HG02763 (cell line): ENCODE results near the gene IQCE.

Experiments used
- ATAC-seq: cut with Tn5 transposase; IDR thresholded peaks from one replicate; pipeline ENCODE4 v1.9.1; 2021; ENCODE audit warnings: mild to moderate bottlenecking, moderate library complexity; ENCODE audit not compliant: unreplicated experiment

Gene IQCE, protein sequence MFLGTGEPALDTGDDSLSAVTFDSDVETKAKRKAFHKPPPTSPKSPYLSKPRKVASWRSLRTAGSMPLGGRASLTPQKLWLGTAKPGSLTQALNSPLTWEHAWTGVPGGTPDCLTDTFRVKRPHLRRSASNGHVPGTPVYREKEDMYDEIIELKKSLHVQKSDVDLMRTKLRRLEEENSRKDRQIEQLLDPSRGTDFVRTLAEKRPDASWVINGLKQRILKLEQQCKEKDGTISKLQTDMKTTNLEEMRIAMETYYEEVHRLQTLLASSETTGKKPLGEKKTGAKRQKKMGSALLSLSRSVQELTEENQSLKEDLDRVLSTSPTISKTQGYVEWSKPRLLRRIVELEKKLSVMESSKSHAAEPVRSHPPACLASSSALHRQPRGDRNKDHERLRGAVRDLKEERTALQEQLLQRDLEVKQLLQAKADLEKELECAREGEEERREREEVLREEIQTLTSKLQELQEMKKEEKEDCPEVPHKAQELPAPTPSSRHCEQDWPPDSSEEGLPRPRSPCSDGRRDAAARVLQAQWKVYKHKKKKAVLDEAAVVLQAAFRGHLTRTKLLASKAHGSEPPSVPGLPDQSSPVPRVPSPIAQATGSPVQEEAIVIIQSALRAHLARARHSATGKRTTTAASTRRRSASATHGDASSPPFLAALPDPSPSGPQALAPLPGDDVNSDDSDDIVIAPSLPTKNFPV

DNA sequence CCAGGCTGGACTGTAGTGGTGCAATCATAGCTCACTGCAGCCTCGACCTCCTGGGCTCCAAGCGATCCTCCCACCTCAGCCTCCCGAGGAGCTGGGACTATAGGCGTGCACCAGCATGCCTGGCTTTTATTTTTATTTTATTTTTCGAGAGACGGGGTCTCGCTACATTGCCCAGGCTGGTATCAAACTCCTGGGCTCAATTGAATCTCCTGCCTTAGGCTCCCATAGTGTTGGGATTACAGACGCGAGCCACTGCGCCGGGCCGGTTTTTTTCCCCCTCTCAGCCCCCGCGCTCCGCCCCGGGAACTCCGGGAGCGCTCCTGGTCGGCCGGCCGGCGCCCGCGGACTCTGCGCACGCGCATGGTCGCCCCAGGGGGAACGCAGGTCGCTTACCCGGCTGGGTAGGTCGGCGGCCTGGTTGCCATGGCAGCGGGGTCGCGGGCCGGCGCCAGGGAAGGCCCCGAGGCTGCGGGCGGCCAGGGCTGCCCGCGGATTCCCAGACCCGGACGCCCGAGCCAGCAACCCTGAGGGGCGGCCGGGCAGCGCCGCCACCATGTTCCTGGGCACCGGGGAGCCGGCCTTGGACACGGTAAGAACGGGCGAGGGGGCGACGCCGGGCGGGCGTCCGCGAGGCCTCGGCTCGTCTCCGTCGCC lies at the start of gene IQCE:
TSS of gene IQCE (plus strand) at position 351 of the 654 bp plus-strand sequence. CDS start at position 554, 203 bp downstream.
- ATAC-seq = peak; percentile 54

DNA sequence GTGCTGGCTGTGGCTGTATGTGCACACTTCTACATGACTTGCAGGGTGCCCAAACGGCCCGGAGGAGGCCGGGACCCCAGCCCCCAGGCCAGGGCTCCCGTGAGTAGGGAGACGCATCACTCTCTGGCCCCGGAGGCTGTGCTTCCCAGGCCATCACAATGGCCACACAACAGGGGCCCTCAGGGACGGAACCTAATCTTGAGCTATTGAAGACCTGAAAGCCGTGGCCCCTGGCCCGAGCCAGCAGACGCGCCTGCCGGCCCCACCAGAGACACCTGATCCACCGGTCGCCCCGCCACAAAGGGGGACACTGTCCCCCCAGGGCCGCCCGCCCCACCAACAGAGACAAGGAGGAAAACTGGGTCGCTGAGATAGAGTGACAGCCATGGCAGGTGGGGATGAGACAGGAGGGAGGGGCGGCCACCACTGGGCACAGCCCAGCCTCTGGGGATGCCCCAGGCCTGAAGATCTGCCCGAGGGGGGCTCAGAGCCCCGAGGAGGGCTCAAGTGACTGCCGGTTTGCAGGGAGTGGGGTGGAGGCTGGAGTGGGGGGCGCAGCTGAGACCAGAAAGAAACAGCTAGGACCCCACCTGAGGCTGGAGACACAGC lies 49.4 kb upstream of the IQCE start:
- ATAC-seq = no peak

DNA sequence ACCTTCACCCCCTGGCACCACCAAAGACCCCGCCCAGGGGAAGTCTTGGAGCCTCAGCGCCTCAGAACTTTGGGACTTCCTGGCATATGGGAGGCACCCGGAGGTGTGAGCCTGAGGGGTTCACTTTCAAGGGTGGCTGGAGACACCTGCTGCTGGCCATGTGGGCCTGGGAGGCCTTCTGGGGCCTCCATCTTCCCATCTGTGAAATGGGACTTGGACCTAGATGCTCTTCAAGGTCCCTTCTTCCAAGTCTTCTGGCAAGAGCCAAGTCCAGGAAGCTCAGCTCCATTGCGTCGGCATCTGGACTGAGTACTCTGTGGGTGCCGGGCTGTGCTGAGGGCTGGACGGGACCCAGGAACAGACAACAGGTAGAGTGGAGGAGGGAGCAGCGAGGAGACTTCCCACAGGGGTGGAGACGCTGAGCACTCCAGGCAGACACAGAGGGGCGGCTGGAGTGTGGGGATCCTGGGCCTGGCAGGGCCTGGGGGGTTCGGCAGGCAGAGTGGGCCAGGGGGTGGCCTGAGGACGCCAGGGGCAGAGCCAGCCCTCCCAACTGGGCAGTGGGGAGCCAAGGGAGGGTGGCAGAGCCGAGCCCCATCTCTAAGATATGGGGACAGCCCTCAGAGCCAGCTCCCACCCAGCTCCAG lies 48.5 kb upstream of the IQCE start:
- no peak for ATAC-seq

DNA sequence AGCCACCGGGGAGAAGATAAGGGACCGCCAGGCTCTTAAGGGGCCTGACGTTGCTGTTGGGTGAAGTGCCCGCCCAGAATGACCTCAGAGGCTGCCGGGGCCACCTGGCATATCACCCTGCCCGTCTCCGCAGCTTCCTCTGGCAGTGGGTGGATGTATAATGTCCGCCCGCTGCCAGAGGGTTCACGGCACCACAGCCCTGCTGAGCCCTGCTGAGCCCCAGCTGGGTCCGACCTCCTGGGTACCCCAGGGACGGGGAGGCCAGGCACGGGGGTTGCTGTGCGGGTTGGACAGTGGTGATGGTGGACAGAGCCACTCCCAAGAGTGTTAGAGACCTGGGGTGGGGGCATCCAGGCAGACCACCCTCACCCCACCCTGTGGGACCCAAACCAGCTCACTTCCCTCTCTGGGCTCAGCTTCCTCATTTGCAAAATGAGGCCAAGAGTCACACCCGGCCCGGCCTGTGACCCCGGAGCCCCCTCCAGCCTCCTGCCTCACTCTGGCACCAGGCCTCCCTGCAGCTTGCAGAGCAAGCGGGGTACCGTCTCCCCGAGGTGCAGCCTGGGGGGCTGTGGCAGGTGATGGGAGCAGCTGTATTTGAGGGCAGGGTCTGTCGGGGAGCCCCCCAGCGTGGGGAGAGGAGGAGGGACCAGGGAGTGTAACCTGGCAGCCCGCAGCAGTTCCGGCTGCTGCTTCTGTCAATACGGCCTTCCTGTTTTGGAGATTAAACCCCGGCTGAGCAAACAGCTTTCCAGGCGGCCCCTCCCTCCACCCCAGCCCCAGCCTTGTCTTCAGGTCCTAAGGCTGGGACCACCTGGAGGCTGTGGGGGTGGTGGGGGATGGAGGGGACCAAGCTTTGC lies 47.6 kb upstream of the IQCE start:
- ATAC-seq = no peak

DNA sequence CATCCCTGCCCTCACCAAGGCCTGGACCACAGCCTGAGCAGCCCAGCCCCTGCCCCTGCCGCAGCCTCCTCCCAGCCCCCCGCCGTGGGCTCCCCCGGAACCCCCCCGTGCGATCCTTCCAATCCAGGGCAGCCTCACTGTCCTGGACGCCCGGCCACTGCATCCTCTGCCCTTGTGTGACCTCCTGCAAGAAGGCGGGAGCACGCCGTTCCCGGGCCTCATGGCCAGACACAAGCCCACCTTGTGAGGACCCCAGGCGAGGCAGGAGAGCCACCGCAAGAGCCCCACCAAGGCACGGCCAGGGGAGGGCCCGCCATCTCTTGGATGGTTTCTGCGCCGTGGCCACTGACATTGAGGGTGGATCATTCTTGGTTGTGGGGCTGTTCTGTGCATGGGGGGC lies 47.0 kb upstream of the IQCE start:
- ATAC-seq = no peak

DNA sequence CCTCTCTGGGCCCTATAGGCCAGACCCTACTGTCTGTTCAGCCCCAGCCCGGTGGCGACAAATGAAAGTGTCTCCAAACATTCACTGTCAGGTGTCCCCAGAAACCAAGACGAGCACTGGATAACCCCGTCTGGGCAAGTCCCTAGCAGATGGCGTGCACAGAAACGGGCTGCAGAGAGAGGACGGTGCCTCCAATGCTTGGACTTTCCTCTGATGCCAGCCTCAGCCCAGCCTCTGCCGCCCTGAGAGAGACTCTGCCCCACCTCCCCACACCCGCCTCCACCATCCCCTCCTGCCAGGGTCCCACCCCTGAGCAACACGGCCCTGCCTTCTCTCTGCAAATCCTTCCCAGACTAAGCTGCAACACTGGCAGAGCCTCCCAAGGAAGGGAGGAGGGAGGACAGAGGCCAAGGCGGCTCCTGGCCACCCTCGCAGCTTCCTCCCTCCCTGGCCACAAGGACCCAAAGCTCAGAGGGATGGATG lies 46.6 kb upstream of the IQCE start:
- no peak for ATAC-seq

DNA sequence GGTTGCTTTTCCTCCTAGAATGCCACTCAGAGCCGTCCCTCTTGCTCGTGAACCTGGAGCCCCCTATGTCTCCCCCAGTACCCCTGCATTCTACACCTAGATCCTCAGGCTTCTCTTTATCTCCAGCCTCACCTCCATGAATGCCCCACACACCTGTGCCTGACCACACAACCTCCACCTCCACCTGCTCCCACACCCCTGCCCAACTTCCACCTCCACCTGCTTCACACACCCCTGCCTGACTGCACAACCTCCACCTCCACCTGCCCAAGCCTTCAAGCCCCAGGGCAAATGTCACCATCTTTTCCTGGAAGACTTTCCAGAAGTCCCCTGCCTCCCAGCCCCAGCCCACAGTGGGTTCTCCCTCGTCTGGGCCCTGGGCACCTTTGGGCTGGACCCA lies 46.1 kb upstream of the IQCE start:
- ATAC-seq = no peak

DNA sequence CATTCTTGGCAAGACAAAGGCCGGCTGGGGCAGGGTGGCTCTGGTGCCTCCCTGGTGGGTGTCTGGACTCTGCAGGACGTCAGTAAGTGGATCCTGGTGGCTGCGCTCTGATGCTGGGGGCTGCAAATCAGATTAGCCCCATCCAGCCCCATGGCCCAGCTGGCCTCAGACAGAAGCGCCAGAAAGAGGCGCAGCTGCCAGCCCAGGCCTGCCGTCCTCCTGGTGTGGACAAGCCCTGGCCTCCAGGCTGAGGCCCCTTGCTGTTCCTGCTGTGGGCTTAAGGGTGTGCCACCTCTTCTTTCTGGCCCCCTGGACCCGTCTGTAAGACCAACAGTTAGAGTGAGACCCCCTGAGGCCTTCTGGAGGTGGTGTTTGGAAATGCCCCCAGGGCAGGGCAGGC lies 45.1 kb upstream of the IQCE start:
- ATAC-seq = no peak

DNA sequence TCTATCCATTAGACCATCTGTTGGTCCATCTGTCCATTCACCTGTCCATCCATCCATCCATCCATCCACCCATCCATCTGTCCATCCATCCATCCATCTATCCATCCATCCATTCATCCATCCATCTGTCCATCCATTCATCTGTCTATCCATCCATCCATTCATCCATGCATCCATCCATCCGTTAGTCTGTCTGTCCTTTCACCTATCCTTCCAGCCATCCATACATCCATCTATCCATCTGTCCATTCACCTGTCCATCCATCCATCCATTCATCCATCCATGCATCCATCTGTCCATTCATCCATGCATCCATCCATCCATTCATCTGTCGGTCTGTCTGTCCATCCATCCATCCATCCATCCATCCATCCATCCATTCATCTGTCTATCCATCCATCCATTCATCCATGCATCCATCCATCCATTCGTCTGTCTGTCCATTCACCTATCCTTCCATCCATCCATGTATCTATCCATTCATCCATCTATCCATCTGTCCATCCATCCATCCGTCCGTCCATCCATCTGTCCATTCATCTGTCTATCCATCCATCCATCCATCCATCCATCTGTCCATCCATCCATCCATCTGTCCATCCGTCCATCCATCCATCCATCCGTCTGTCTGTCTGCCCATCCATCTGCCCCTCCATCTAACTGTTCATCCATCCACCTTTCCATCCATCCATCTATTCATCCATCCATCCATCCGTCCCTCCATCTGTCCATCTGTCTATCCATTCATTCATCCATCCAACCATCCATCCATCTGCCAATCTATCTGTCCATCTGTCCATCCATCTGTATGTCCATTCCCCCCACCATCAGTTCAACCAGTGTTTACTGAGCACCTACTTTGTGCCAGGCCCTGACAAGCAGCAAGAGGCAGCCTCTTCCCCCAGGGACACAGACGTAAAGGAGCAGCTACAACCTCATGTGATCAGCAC lies 44.0 kb upstream of the IQCE start:
- no peak for ATAC-seq

DNA sequence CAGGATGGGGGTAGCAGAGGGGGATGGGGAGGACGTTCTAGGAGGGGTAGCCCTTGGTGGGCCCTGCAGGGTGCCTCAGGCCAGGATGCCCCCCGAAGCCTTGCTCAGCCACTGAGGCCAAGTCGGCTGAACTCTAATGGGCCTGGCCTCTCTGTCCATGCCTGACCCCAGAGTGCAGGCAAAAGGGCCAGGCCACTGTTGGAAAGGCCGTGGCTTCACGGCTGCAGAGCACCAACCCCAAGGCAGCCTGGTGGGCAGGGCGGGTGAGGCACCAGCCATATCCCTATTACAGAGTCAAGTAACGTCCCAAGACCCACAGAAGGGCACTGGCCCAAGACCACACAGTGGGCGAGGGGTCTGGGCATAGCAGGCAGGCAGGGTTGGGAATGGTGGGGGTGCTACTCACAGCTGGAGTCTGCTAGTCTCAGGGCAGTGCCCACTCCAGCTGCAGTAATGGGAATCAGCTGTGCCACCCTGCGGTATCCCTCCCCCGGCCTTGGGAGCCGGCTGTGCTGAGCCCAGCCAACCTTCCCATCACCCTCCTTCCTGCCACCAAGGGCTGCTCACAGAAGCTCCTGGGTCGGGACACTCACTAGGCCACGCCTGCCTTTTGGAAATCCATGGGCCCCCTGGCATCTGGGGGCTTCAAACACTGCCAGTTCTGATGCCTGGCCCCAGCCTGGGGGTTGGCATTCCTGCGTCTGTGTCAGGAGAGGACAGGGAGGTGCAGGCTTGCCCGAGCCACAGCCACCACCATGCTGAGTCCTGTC lies 43.2 kb upstream of the IQCE start:
- no peak for ATAC-seq

DNA sequence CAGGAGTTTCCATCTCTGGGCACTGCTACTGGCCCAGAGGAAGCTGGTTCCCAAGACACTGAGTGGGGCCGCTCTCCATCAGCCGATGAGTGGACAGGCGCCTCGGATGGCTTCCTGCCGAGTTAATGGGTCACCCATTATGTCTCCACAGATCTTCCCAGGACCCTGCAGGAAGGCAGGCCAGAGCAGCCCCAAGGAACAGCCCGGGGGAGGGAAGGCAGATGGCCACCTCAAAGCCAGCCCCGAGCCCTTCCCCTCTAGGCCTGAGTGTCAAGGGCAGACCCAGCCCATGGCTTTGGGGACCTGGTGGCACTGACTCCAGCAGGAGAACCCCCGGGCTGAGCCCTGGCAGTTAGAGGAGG lies 42.6 kb upstream of the IQCE start:
- ATAC-seq = no peak

DNA sequence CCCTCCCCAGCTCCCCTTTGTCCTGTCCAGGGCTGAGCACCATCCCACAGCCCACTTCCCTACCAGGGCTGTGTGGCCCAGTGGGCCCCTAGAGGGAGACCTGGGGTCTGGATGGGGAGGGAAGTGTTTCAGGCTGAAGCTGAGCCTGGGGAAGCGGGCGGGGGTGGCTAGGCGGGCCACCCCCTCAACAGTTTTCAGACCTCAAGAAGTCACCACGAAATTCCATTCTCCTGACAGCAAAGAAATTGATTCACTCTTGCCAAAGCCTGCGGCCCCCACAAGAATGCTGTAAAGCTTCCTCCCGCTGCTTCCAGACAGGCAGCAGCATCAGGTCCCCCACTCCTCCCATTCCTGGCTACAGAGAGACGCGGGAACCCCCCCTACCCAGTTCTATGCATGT lies 41.8 kb upstream of the IQCE start:
- ATAC-seq = no peak

DNA sequence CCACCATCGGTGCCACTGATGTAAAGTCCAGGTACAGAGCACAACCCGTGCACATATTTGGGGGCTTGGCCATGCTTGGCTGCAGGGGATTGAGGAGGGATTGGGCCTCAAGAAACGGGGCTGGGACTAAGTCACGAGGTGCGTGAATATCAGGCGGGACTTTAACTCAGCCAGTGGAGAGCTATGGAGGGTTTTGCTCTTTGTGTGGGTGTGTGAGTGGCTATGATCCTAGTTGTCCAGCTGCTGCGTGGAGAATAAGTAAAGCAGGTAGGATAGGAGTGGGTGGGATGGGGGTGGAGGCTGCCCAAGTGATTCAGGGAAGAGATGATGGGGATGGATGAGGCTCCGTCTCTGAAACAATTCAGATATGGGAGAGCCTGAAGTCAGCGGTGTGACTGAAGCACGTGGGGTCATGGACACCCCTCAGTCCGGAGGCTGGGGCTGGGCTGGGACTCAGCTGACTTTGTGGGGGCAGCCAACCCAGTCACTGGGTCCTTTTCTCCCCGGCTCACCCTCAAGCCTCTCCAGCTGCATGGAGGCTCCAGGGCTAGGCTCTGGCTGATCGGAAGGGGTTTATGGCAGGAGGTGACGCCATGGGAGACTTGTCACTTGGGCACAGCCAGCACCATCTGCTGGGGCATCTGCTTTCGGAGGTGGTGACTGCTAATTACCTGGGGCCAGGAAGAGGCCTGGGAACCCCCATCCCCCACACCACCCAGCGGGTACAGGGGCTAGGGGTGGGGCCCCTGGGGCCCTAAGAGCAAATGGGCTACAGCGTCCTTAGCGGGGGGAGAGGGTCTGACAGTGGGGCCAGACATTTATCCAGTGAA lies 40.9 kb upstream of the IQCE start:
- no peak for ATAC-seq

DNA sequence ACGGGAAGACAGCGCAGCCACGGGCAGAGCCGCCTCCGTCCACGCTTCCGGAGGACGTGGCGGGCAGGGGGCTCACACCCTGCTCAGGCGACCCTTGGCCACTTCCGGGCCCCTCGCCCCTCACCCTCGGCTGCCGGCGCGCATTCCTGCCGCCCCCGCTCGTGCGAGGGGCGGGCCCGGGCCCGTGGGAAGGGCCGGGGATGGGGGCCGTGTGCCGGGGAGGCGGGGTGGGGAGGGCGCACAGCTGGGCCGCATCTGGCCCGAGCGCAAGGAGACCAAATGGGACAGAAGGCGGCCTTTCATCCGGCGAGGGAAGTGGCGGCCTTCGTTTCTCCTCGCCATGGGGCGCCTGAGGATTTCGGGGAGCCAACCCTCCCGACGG lies 40.1 kb upstream of the IQCE start:
- no peak for ATAC-seq

DNA sequence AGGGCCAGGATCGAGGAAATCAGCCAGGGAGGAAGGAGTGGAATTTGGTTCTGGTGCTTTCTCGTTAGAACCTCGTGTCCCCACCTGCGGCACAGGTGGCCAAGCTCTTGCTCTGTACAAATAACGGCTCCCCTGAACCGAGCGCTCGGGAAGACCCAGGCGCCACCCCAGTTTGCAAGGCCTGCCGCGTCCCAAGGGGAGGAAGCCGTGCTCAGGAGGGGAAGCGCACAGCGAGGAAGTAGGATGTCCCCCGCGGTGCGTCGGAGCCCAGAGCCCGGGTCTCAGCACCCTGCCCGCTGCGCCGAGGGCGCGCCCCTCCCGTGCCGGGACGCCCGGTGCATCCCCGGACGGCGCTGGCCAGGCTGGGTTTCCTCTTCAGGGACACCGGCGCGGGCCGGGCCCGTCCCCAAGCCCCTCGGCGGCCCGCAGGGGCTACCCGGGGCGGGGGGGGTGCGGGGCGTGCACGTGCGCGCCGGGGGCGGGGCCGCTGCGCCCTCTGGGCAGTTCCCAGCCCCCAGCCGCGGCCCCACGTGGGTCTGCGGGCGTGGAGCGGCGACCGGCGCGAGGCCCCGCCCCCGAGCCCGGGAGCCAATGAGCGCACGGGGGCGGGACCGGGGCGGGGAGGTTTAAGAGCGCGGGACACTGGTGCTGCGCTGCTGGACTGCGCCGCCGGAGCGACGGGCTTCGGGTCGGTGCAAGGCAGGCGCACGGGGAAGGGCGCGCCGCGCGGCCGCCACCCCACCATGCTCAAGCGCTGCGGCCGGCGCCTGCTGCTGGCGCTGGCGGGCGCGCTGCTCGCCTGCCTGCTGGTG lies 39.5 kb upstream of the IQCE start, which contains the start of gene LFNG:
TSS of gene LFNG (plus strand) at position 656 of the 812 bp plus-strand sequence. CDS start at position 744, 88 bp downstream.
- peak; percentile 73 for ATAC-seq

DNA sequence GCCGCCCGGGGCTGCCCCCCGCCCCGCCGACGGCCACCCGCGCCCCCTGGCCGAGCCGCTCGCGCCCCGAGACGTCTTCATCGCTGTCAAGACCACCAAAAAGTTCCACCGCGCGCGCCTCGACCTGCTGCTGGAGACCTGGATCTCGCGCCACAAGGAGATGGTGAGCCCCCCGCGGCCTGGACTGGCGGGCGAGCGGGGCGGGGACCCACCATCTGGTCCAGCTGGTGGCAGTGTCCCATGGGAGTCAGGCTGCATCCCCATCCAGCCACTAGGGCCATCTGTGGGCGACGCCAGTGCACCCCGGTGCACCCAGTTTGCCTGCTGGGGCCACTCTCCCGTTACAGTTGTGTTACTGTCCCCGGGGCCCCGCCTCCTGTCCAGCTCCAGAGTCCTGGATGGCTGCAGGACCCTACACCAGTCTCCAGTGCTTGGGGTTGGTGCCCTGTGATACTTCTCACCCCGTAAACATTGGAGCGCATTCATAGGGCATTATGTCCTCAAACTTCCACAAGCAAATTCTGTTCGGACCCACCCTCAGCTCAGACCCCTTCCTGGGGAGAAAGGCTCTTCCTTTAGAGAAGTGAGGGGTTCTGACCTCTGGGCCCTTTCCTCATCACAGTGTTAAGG lies 38.5 kb upstream of the IQCE start:
- no peak for ATAC-seq
